Neural cell (in vitro differentiated cells): ENCODE data around the gene ZNF587B. TPM values are rescaled to one million over a fixed set of nuclear protein-coding genes. Genes with fewer than 3 reads are reported as not detected.
A peak's percentile ranks its signal among the peaks of the same experiment; 100 is the strongest.

Experiments used
- H2AFZ ChIP-seq: fragments of 200-600, 300-800 bp; sonication (generic), shearing (Covaris generic); 2 replicates; pipeline ENCODE4 v1.6.0; 2014; ENCODE audit warnings: low read depth, mild to moderate bottlenecking, antibody characterized with exemption, low read length, moderate library complexity
- H3F3A ChIP-seq: fragments of 200-600 bp; shearing (Covaris generic); 2 replicates; pipeline ENCODE4 v1.6.1; 2016; ENCODE audit warnings: mild to moderate bottlenecking, moderate library complexity, mixed read lengths, antibody characterized with exemption, low read length; ENCODE audit not compliant: insufficient read depth, poor library complexity, severe bottlenecking
- H3K27ac ChIP-seq: fragments of 200-600, 300-800 bp; sonication (generic), shearing (Covaris generic); 2 replicates; pipeline ENCODE4 v1.5.1; 2014; ENCODE audit warnings: mild to moderate bottlenecking, low read length, moderate library complexity
- H3K27me3 ChIP-seq: fragments of 300-800, 200-600 bp; sonication (generic), shearing (Covaris generic); 2 replicates; pipeline ENCODE4 v1.6.0; 2014; ENCODE audit warnings: mild to moderate bottlenecking, low read depth, low read length, moderate library complexity; ENCODE audit not compliant: insufficient read depth
- H3K36me3 ChIP-seq: fragments of 300-800, 200-600 bp; sonication (generic), shearing (Covaris generic); 2 replicates; pipeline ENCODE4 v1.5.1; 2014; ENCODE audit warnings: mild to moderate bottlenecking, antibody characterized with exemption, low read length, moderate library complexity; ENCODE audit not compliant: insufficient read depth
- H3K4me2 ChIP-seq: fragments of 300-800, 200-600 bp; sonication (generic), shearing (Covaris generic); 2 replicates; pipeline ENCODE4 v1.6.0; 2014; ENCODE audit warnings: mild to moderate bottlenecking, low read length
- H3K4me3 ChIP-seq: fragments of 300-800, 200-600 bp; sonication (generic), shearing (Covaris generic); 2 replicates; pipeline ENCODE4 v1.5.1; 2014; ENCODE audit warnings: mild to moderate bottlenecking, low read length, moderate library complexity
- H3K79me2 ChIP-seq: fragments of 200-600 bp; shearing (Covaris generic); replicated peaks from 2 replicates; pipeline ENCODE4 v1.6.0; 2014; ENCODE audit warnings: mild to moderate bottlenecking, low read length, moderate library complexity; ENCODE audit not compliant: insufficient read depth
- H3K9ac ChIP-seq: fragments of 300-800, 200-600 bp; sonication (generic), shearing (Covaris generic); 2 replicates; pipeline ENCODE4 v1.6.1; 2016; ENCODE audit warnings: mild to moderate bottlenecking, low read length, mixed read lengths
- H3K9me2 ChIP-seq: fragments of 200-600 bp; shearing (Covaris generic); 2 replicates; pipeline ENCODE4 v1.6.1; 2016; ENCODE audit warnings: mild to moderate bottlenecking, low read length, mixed read lengths; ENCODE audit not compliant: insufficient read depth
- H3K9me3 ChIP-seq: fragments of 200-600, 300-800 bp; sonication (generic), shearing (Covaris generic); 2 replicates; pipeline ENCODE4 v1.6.1; 2016; ENCODE audit warnings: mild to moderate bottlenecking, mixed run types, low read length, moderate library complexity, mixed read lengths
- H4K20me1 ChIP-seq: fragments of 200-600 bp; shearing (Covaris generic); 2 replicates; pipeline ENCODE4 v1.6.1; 2016; ENCODE audit warnings: mild to moderate bottlenecking, mixed run types; ENCODE audit not compliant: insufficient read depth
- EP300 ChIP-seq: fragments of 450-650 bp; conservative IDR thresholded peaks from 2 replicates; pipeline ENCODE4 v1.6.1; 2014; ENCODE audit warnings: antibody characterized with exemption, mild to moderate bottlenecking, moderate library complexity; ENCODE audit not compliant: poor library complexity, severe bottlenecking
- EZH2 ChIP-seq: fragments of 200-600, 300-800 bp; shearing (Covaris generic), sonication (generic); IDR thresholded peaks from 2 replicates; pipeline ENCODE4 v1.6.1; 2014; ENCODE audit warnings: antibody characterized with exemption, low read length, borderline replicate concordance, mild to moderate bottlenecking; ENCODE audit not compliant: insufficient read depth, poor library complexity, severe bottlenecking
- MXI1 ChIP-seq: fragments of 450-650 bp; conservative IDR thresholded peaks from 2 replicates; pipeline ENCODE4 v1.6.1; 2014; ENCODE audit warnings: antibody characterized with exemption, mild to moderate bottlenecking; ENCODE audit not compliant: poor library complexity, severe bottlenecking
- POLR2AphosphoS5 ChIP-seq: IDR thresholded peaks from 2 replicates; pipeline ENCODE4 v1.6.1; 2012
- RAD21 ChIP-seq: fragments of 450-650 bp; conservative IDR thresholded peaks from 2 replicates; pipeline ENCODE4 v1.6.1; 2014; ENCODE audit warnings: antibody characterized with exemption, mild to moderate bottlenecking, moderate library complexity
- SMC3 ChIP-seq: fragments of 450-650 bp; conservative IDR thresholded peaks from 2 replicates; pipeline ENCODE4 v1.6.1; 2014; ENCODE audit warnings: antibody characterized with exemption, mild to moderate bottlenecking, moderate library complexity; ENCODE audit not compliant: poor library complexity
- TAF1 ChIP-seq: IDR thresholded peaks from 2 replicates; pipeline ENCODE4 v1.6.1; 2012; ENCODE audit warnings: low read depth
- polyA plus RNA-seq: library from polyadenylated mRNA; depleted of rRNA; stranded (reverse); fragments of >200 nt; gene quantifications from 2 replicates; pipeline ENCODE4 v1.2.3, GENCODE V29; 2014
- TF ChIP-seq, protein P1 (sequence below): IDR thresholded peaks from 2 replicates; pipeline ENCODE4 v1.6.1; 2012; ENCODE audit warnings: borderline replicate concordance
- TF ChIP-seq, protein P2 (sequence below): fragments of 450-650 bp; IDR thresholded peaks from 2 replicates; pipeline ENCODE4 v1.5.1; 2014; ENCODE audit warnings: antibody characterized with exemption, mild to moderate bottlenecking, moderate library complexity; ENCODE audit not compliant: poor library complexity, severe bottlenecking

ZNF587B gene
- polyA plus RNA-seq, 1 donor from 2014 or later, result 5.7 TPM

DNA sequence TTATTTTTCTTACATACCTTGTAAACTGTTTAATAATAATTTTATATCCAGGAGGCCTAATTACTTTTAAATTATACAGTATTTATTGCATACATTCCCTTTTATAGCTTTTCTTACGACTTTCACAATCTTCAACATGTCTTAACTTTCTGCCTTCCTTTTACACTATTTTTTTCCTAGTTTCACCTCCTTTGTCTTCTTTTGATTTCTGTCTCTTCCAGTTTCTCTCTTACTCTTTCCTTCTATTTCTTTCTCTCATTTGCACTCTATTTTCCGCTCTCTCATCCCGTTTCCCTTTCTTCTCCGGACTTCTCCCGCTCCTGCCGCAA, 26.9 kb upstream of the ZNF587B start:
- Histone ChIP-seq H3K27ac (peak overlapping the region; percentile 96), H3K4me3 (peak overlapping the region; percentile 67), H3K27me3 (no peaks in the 10 kb centered on the region), H3F3A (peaks cover 3% of the 10 kb centered on the region), H3K9me3 (no peaks in the 10 kb centered on the region), H4K20me1 (no peaks in the 10 kb centered on the region), H3K9ac (peak overlapping the region; percentile 88), H3K36me3 (no peaks in the 10 kb centered on the region), H3K9me2 (no peaks in the 10 kb centered on the region), H3K79me2 (peaks cover 4% of the 10 kb centered on the region), H3K4me2 (peak overlapping the region; percentile 69), H2AFZ (peak overlapping the region; percentile 69)
- TF ChIP-seq RAD21, result no peak
- TF ChIP-seq, protein P1, sequence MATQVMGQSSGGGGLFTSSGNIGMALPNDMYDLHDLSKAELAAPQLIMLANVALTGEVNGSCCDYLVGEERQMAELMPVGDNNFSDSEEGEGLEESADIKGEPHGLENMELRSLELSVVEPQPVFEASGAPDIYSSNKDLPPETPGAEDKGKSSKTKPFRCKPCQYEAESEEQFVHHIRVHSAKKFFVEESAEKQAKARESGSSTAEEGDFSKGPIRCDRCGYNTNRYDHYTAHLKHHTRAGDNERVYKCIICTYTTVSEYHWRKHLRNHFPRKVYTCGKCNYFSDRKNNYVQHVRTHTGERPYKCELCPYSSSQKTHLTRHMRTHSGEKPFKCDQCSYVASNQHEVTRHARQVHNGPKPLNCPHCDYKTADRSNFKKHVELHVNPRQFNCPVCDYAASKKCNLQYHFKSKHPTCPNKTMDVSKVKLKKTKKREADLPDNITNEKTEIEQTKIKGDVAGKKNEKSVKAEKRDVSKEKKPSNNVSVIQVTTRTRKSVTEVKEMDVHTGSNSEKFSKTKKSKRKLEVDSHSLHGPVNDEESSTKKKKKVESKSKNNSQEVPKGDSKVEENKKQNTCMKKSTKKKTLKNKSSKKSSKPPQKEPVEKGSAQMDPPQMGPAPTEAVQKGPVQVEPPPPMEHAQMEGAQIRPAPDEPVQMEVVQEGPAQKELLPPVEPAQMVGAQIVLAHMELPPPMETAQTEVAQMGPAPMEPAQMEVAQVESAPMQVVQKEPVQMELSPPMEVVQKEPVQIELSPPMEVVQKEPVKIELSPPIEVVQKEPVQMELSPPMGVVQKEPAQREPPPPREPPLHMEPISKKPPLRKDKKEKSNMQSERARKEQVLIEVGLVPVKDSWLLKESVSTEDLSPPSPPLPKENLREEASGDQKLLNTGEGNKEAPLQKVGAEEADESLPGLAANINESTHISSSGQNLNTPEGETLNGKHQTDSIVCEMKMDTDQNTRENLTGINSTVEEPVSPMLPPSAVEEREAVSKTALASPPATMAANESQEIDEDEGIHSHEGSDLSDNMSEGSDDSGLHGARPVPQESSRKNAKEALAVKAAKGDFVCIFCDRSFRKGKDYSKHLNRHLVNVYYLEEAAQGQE, result peak; percentile 3

GRCh38 chr19:57803594-57804325, 26.3 kb upstream of the ZNF587B start:
- Histone ChIP-seq H3K27me3 (no peaks in the 10 kb centered on the region), H3K79me2 (peaks cover 4% of the 10 kb centered on the region), H3K9ac (peak overlapping the region; percentile 88), H2AFZ (peak overlapping the region; percentile 69), H3K36me3 (no peaks in the 10 kb centered on the region), H3K27ac (peak overlapping the region; percentile 96), H4K20me1 (no peaks in the 10 kb centered on the region), H3K9me3 (no peaks in the 10 kb centered on the region), H3F3A (peaks cover 3% of the 10 kb centered on the region), H3K4me3 (peak overlapping the region; percentile 67), H3K4me2 (peak overlapping the region; percentile 69), H3K9me2 (no peaks in the 10 kb centered on the region)
- TF ChIP-seq POLR2AphosphoS5 (peak; percentile 75), MXI1 (peak; percentile 42), TAF1 (peak; percentile 83), EP300 (no peak)
- TF ChIP-seq, protein P1, result peak; percentile 79

DNA sequence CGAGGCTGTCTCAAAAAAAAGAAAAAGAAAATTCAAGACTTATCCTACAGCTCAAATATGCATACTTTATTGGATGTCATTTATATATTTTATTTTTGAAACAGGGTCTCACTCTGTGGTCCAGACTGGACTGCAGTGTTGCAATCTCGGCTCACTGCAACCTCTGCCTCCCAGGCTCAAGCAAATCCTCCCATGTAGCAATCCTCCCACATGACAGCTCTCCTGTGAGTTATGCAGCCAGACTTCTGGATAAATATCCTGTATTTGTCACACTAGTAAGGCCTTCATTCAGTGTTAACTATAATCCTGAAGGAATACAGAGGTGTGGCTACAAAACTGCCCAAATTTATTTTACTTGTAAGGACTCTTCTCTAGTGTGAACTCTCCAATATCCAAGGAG, 22.6 kb upstream of the ZNF587B start:
- Histone ChIP-seq H3K27me3 (no peaks in the 10 kb centered on the region), H3K79me2 (peaks cover 4% of the 10 kb centered on the region), H3K4me2 (no peak overlapping the region), H3F3A (peaks cover 3% of the 10 kb centered on the region), H4K20me1 (no peaks in the 10 kb centered on the region), H3K4me3 (no peak overlapping the region), H3K36me3 (no peaks in the 10 kb centered on the region), H3K27ac (no peak overlapping the region), H2AFZ (no peak overlapping the region), H3K9me3 (no peaks in the 10 kb centered on the region), H3K9me2 (no peaks in the 10 kb centered on the region), H3K9ac (no peak overlapping the region)
- TF ChIP-seq, protein P2, sequence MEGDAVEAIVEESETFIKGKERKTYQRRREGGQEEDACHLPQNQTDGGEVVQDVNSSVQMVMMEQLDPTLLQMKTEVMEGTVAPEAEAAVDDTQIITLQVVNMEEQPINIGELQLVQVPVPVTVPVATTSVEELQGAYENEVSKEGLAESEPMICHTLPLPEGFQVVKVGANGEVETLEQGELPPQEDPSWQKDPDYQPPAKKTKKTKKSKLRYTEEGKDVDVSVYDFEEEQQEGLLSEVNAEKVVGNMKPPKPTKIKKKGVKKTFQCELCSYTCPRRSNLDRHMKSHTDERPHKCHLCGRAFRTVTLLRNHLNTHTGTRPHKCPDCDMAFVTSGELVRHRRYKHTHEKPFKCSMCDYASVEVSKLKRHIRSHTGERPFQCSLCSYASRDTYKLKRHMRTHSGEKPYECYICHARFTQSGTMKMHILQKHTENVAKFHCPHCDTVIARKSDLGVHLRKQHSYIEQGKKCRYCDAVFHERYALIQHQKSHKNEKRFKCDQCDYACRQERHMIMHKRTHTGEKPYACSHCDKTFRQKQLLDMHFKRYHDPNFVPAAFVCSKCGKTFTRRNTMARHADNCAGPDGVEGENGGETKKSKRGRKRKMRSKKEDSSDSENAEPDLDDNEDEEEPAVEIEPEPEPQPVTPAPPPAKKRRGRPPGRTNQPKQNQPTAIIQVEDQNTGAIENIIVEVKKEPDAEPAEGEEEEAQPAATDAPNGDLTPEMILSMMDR, result no peak
- no peak for TF ChIP-seq SMC3
- TF ChIP-seq EZH2, result no peak
- TF ChIP-seq POLR2AphosphoS5, result no peak
- no peak for TF ChIP-seq TAF1
- TF ChIP-seq MXI1, result no peak
